ENCODE data around the gene SNTG2. TPM values are rescaled to one million over a fixed set of nuclear protein-coding genes. Genes with fewer than 3 reads are reported as not detected.

SNTG2 gene
- total and polyA plus RNA-seq, 10 of the 15 experiments (the other 5 are each of a cell fraction or from before 2014, with no cell fraction given) = not detected

DNA sequence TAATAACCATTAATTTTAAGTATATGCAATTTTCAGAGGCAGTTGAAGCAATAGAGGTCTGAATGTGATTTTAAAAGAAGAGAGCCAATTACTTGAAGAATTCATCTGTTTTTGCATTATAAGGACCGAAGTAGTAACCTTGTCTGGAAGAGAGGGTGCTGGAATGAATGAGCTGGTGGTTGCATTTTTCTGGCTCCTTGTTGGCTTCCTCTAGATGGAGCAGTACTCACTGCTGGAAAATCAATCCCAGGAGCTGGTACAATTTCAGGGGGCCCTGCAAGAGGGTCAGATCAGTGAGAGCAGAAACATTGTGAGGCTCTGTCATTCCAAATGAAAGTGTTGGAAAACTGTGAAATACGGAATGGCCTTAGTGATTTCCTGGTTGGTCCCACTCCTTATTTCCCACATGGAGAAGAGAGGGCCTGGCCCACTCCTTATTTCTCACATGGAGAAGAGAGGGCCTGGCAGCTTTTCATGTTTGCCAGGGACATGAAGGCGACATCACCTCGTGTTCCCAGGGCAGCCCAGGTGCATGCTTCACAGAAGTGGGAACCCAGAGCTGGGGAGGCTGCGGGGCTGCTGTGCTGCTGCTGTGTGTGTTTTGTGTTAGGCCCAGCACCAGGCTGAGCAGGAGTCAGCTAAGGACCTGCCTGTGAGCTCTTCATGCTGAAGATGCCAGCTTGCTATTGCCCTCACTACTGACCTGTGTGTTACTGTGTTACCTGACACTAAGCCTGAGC is 197.4 kb downstream of the SNTG2 start:
- BruUV-seq (replicated peaks) = no TSS peak
- Histone ChIP-seq H3K27me3 (replicated peaks in 1 of 2; ENCODE audit: control insufficient read depth in 2 of 2, insufficient read depth in 2 of 2, low read length in 1 of 2) (no peaks in the 10 kb centered on the region), H3K4me1 (ENCODE audit: control insufficient read depth, insufficient read depth, low read length) (no peaks in the 10 kb centered on the region), H2AFZ (ENCODE audit: control insufficient read depth, low read depth, low read length) (no peak overlapping the region), H3K36me3 (ENCODE audit: control insufficient read depth in 2 of 2, insufficient read depth in 2 of 2, low read length in 1 of 2) (no peaks in the 10 kb centered on the region), H4K20me1 (ENCODE audit: control insufficient read depth, insufficient read depth) (no peaks in the 10 kb centered on the region), H3K9me3 (replicated peaks; ENCODE audit: control insufficient read depth, insufficient read depth, low read length) (no peaks in the 10 kb centered on the region), H3K4me3 (no peak overlapping the region), H3K4me2 (ENCODE audit: control insufficient read depth, insufficient read depth) (no peak overlapping the region), H3K79me2 (ENCODE audit: control insufficient read depth, insufficient read depth, low read length) (no peaks in the 10 kb centered on the region), H3K27ac (ENCODE audit: control insufficient read depth, insufficient read depth) (no peak overlapping the region), H3K9ac (ENCODE audit: control insufficient read depth, insufficient read depth, low read length) (no peak overlapping the region)
- ATAC-seq (no peak), DNase-seq (ENCODE audit: low read depth, low spot score) (no peak), FAIRE-seq (no peak)
- ChIA-PET SMC1A (ENCODE audit: uncharacterized antibody, unreplicated experiment) (no interaction called here), RAD21 (ENCODE audit: unreplicated experiment) (no interaction called here), POLR2A (no interaction called here), CTCF (no interaction called here)
- TF ChIP-seq, protein P1, sequence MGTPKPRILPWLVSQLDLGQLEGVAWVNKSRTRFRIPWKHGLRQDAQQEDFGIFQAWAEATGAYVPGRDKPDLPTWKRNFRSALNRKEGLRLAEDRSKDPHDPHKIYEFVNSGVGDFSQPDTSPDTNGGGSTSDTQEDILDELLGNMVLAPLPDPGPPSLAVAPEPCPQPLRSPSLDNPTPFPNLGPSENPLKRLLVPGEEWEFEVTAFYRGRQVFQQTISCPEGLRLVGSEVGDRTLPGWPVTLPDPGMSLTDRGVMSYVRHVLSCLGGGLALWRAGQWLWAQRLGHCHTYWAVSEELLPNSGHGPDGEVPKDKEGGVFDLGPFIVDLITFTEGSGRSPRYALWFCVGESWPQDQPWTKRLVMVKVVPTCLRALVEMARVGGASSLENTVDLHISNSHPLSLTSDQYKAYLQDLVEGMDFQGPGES (IDR thresholded peaks at IDR 0.05) = no peak
- TF ChIP-seq ZNF687 (IDR thresholded peaks at IDR 0.05) (no peak), TCF3 (IDR thresholded peaks at IDR 0.05; ENCODE audit: borderline replicate concordance, insufficient read depth, low read depth, low read length) (no peak), SUPT20H (IDR thresholded peaks at IDR 0.05; ENCODE audit: borderline replicate concordance, control insufficient read depth, low read depth, low read length) (no peak), TBL1XR1 (IDR thresholded peaks at IDR 0.05; ENCODE audit: low read depth, low read length) (no peak), SUZ12 (IDR thresholded peaks at IDR 0.05; ENCODE audit: unreplicated experiment) (no peak), CHD2 (IDR thresholded peaks at IDR 0.05; ENCODE audit: borderline replicate concordance, low read depth, low read length) (no peak), FOXM1 (IDR thresholded peaks at IDR 0.05; ENCODE audit: low read depth, low read length) (no peak), ESRRA (IDR thresholded peaks at IDR 0.05; ENCODE audit: low read length) (no peak)
- TF ChIP-seq, protein P2, sequence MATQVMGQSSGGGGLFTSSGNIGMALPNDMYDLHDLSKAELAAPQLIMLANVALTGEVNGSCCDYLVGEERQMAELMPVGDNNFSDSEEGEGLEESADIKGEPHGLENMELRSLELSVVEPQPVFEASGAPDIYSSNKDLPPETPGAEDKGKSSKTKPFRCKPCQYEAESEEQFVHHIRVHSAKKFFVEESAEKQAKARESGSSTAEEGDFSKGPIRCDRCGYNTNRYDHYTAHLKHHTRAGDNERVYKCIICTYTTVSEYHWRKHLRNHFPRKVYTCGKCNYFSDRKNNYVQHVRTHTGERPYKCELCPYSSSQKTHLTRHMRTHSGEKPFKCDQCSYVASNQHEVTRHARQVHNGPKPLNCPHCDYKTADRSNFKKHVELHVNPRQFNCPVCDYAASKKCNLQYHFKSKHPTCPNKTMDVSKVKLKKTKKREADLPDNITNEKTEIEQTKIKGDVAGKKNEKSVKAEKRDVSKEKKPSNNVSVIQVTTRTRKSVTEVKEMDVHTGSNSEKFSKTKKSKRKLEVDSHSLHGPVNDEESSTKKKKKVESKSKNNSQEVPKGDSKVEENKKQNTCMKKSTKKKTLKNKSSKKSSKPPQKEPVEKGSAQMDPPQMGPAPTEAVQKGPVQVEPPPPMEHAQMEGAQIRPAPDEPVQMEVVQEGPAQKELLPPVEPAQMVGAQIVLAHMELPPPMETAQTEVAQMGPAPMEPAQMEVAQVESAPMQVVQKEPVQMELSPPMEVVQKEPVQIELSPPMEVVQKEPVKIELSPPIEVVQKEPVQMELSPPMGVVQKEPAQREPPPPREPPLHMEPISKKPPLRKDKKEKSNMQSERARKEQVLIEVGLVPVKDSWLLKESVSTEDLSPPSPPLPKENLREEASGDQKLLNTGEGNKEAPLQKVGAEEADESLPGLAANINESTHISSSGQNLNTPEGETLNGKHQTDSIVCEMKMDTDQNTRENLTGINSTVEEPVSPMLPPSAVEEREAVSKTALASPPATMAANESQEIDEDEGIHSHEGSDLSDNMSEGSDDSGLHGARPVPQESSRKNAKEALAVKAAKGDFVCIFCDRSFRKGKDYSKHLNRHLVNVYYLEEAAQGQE (IDR thresholded peaks at IDR 0.05; ENCODE audit: low read depth, low read length) = no peak
- in situ Hi-C loops (cut with MboI) (no loop called here), intact Hi-C loops (cut with micrococcal nuclease; ENCODE audit: unreplicated experiment) (loop anchor here (10.0 kb wide), 1 partner anchor 433 kb away; no protein-coding TSS in a partner anchor)
- WGBS (ENCODE audit: insufficient coverage, insufficient replicate concordance, low lambda C conversion rate, missing lambda C conversion rate) = 4% methylated on average over 5 of the region's 5 CpGs
